ENCODE measurements around the gene MCF2L. TPM values are rescaled to one million over a fixed set of nuclear protein-coding genes. Genes with fewer than 3 reads are reported as not detected.

MCF2L gene
- total RNA-seq, 2 donors from 2014 or later: 48.0 to 49.9 TPM

- Mint-ChIP-seq H3K9me3 (peaks cover 11% of the 10 kb centered on the region), H3K36me3 (ENCODE audit: low read depth) (peaks cover 10% of the 10 kb centered on the region), H3K4me1 (peaks cover 13% of the 10 kb centered on the region), H3K27ac (no peak overlapping the region), H3K4me3 (no peak overlapping the region), H3K27me3 (ENCODE audit: insufficient read depth) (no peaks in the 10 kb centered on the region)
- Histone ChIP-seq H3K27ac (ENCODE audit: low read depth, low read length) (no peak overlapping the region), H3K9ac (ENCODE audit: extremely low read depth, low read length, poor library complexity, severe bottlenecking) (no peak overlapping the region), H3K27me3 (ENCODE audit: control insufficient read depth, insufficient read depth, low read length, poor library complexity, severe bottlenecking) (no peaks in the 10 kb centered on the region), H3K4me3 (ENCODE audit: low read length) (no peak overlapping the region), H3K9me3 (ENCODE audit: control insufficient read depth, low read length) (peaks cover 10% of the 10 kb centered on the region), H3K4me1 (ENCODE audit: control insufficient read depth, insufficient read depth, low read length) (no peaks in the 10 kb centered on the region), H3K36me3 (ENCODE audit: control insufficient read depth, insufficient read depth, low read length) (no peaks in the 10 kb centered on the region)
- peak; percentile 77 for TF ChIP-seq CTCF (conservative IDR thresholded peaks at IDR 0.05)
- WGBS, 2 experiments (ENCODE audit: insufficient coverage in 1 of 2, insufficient read length in 1 of 2): 80 to 86% methylated on average over 28 to 32 of the region's 32 CpGs
- peak; percentile 84 for DNase-seq
These were observed 37.7 kb upstream of the MCF2L start for GRCh38 chr13:112931028-112931934.

GRCh38 chr13:112932971-112933370, 36.0 kb upstream of the MCF2L start:
- no peak for DNase-seq
- H3K9me3 Mint-ChIP-seq: peaks cover 6% of the 10 kb centered on the region
- Histone ChIP-seq H3K4me3 (ENCODE audit: low read length) (no peak overlapping the region), H3K9me3 (ENCODE audit: control insufficient read depth, low read length) (no peaks in the 10 kb centered on the region), H3K27ac (ENCODE audit: low read depth, low read length) (no peak overlapping the region), H3K27me3 (ENCODE audit: control insufficient read depth, insufficient read depth, low read length, poor library complexity, severe bottlenecking) (no peaks in the 10 kb centered on the region), H3K9ac (ENCODE audit: extremely low read depth, low read length, poor library complexity, severe bottlenecking) (no peak overlapping the region), H3K36me3 (ENCODE audit: control insufficient read depth, insufficient read depth, low read length) (no peaks in the 10 kb centered on the region), H3K4me1 (ENCODE audit: control insufficient read depth, insufficient read depth, low read length) (no peaks in the 10 kb centered on the region)
- H3K27me3 Mint-ChIP-seq (ENCODE audit: insufficient read depth): no peaks in the 10 kb centered on the region
- peaks cover 13% of the 10 kb centered on the region for H3K4me1 Mint-ChIP-seq
- H3K27ac Mint-ChIP-seq: no peak overlapping the region
- 43 to 74% methylated on average over 2 to 9 of the region's 9 CpGs for WGBS, 2 experiments (ENCODE audit: insufficient coverage in 1 of 2, insufficient read length in 1 of 2)
- no peak for TF ChIP-seq CTCF (conservative IDR thresholded peaks at IDR 0.05)
- H3K4me3 Mint-ChIP-seq: no peak overlapping the region
- peaks cover 6% of the 10 kb centered on the region for H3K36me3 Mint-ChIP-seq (ENCODE audit: low read depth)

GRCh38 chr13:112933649-112934048, 35.4 kb upstream of the MCF2L start:
- no peak overlapping the region for H3K4me3 Mint-ChIP-seq
- no peak for TF ChIP-seq CTCF (conservative IDR thresholded peaks at IDR 0.05)
- Histone ChIP-seq H3K27ac (ENCODE audit: low read depth, low read length) (no peak overlapping the region), H3K9ac (ENCODE audit: extremely low read depth, low read length, poor library complexity, severe bottlenecking) (no peak overlapping the region), H3K36me3 (ENCODE audit: control insufficient read depth, insufficient read depth, low read length) (no peaks in the 10 kb centered on the region), H3K27me3 (ENCODE audit: control insufficient read depth, insufficient read depth, low read length, poor library complexity, severe bottlenecking) (no peaks in the 10 kb centered on the region), H3K4me1 (ENCODE audit: control insufficient read depth, insufficient read depth, low read length) (no peaks in the 10 kb centered on the region), H3K9me3 (ENCODE audit: control insufficient read depth, low read length) (no peaks in the 10 kb centered on the region), H3K4me3 (ENCODE audit: low read length) (no peak overlapping the region)
- peaks cover 5% of the 10 kb centered on the region for H3K9me3 Mint-ChIP-seq
- peaks cover 9% of the 10 kb centered on the region for H3K4me1 Mint-ChIP-seq
- no peaks in the 10 kb centered on the region for H3K27me3 Mint-ChIP-seq (ENCODE audit: insufficient read depth)
- H3K27ac Mint-ChIP-seq: no peak overlapping the region
- no peak for DNase-seq
- peaks cover 5% of the 10 kb centered on the region for H3K36me3 Mint-ChIP-seq (ENCODE audit: low read depth)
- 94 to 100% methylated on average over 2 to 7 of the region's 7 CpGs for WGBS, 2 experiments (ENCODE audit: insufficient coverage in 1 of 2, insufficient read length in 1 of 2)
